ENCODE measurements around the gene BPGM. TPM values are rescaled to one million over a fixed set of nuclear protein-coding genes. Genes with fewer than 3 reads are reported as not detected.
A peak's percentile ranks its signal among the peaks of the same experiment; 100 is the strongest.

The BPGM gene
- polyA plus RNA-seq, 1 of the 3 experiments (the other 2 are of a cell fraction) = 12.4 TPM

DNA sequence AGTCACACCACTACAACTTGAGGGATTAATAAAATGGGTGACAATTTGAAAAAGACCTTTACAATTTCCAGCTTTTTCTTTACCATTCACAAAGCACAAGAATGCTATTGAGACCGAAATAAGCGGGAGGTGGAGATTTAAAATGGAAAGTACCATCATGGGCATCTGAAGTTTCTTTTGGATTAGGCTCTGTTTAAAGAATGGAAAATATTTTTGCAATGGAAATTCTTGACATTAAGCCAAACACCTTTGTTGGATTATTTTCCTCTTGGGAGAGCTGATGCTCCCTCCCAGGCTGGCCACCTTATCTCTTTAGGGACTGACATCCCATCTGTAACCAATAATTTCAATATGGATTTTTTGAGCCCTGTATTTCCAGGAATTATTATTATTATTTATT lies 62.5 kb downstream of the BPGM start:
- no peak overlapping the region for H3K4me2 ChIP-seq
- no peak for DNase-seq
- H3K4me3 ChIP-seq (ENCODE audit: low read depth in 2 of 2, low read length in 1 of 2) = no peak overlapping the region
- H3F3A ChIP-seq (replicated peaks; ENCODE audit: insufficient read depth) = peaks cover 13% of the 10 kb centered on the region
- H3K27ac ChIP-seq (ENCODE audit: low read depth in 2 of 2, low read length in 1 of 2) = peak overlapping the region in 1 of 2 experiments; percentile 68; a peak in 1 of 4 replicates
- H3K9me2 ChIP-seq = no peaks in the 10 kb centered on the region
- H3K79me2 ChIP-seq (ENCODE audit: insufficient read depth) = no peaks in the 10 kb centered on the region
- WGBS (ENCODE audit: low lambda C conversion rate) = 84% methylated on average over 2 of the region's 2 CpGs
- no peaks in the 10 kb centered on the region for H3K36me3 ChIP-seq (replicated peaks in 1 of 2; ENCODE audit: control insufficient read depth in 1 of 2, insufficient read depth in 2 of 2, low read length in 1 of 2)
- H3K9ac ChIP-seq = no peak overlapping the region
- H2AFZ ChIP-seq (ENCODE audit: low read depth) = peak overlapping the region; percentile 38; the same call in 1 of the 2 replicates
- ChIA-PET CTCF (interaction anchor here (1.3 to 1.4 kb wide), 4 partner anchors 11 to 76 kb away, joined by 3 read pairs; no protein-coding TSS in a partner anchor), POLR2A (no interaction called here)
- no peaks in the 10 kb centered on the region for H3K9me3 ChIP-seq
- H3K27me3 ChIP-seq (ENCODE audit: insufficient read depth) = no peaks in the 10 kb centered on the region
- H4K20me1 ChIP-seq (ENCODE audit: insufficient read depth) = no peaks in the 10 kb centered on the region
- H3K4me1 ChIP-seq (ENCODE audit: control insufficient read depth in 1 of 2, insufficient read depth in 2 of 2, low read depth in 1 of 2, low read length in 1 of 2) = peaks cover 4 to 7% of the 10 kb centered on the region in 2 experiments; a peak in 1 of 4 replicates
- TF ChIP-seq GATA2 (CRISPR knock-in tag; IDR thresholded peaks at IDR 0.05) (no peak), TCF12 (IDR thresholded peaks at IDR 0.05) (peak; percentile 82), NFIC (IDR thresholded peaks at IDR 0.05; ENCODE audit: borderline replicate concordance) (peak; percentile 72; the same call in 1 of the 2 replicates), RAD21 (IDR thresholded peaks at IDR 0.05; ENCODE audit: low read length) (no peak), FOSL2 (IDR thresholded peaks at IDR 0.05; ENCODE audit: borderline replicate concordance, low read depth) (no peak), TAF1 (IDR thresholded peaks at IDR 0.05; ENCODE audit: borderline replicate concordance, low read depth, low read length) (no peak), TEAD4 (IDR thresholded peaks at IDR 0.05; ENCODE audit: borderline replicate concordance, insufficient read depth) (no peak), GABPA (IDR thresholded peaks at IDR 0.05; ENCODE audit: low read depth) (no peak), RFX5 (IDR thresholded peaks at IDR 0.05; ENCODE audit: low read length) (no peak), MEF2A (IDR thresholded peaks at IDR 0.05; ENCODE audit: borderline replicate concordance, low read depth) (no peak), EZH2phosphoT487 (IDR thresholded peaks at IDR 0.05; ENCODE audit: borderline replicate concordance, low read depth) (no peak), CHD2 (IDR thresholded peaks at IDR 0.05; ENCODE audit: low read length, partially characterized antibody) (no peak), FOXJ3 (CRISPR knock-in tag; IDR thresholded peaks at IDR 0.05) (no peak), JUND (IDR thresholded peaks at IDR 0.05) (no peak), POLR2AphosphoS5 (IDR thresholded peaks at IDR 0.05; ENCODE audit: low read depth, low read length) (peak; percentile 33; the same call in 1 of the 2 replicates), MXI1 (IDR thresholded peaks at IDR 0.05; ENCODE audit: low read depth, low read length) (no peak), SMC3 (IDR thresholded peaks at IDR 0.05; ENCODE audit: low read depth, low read length) (no peak), FOXM1 (IDR thresholded peaks at IDR 0.05; ENCODE audit: low read depth) (no peak), ELF1 (IDR thresholded peaks at IDR 0.05) (no peak), NRF1 (IDR thresholded peaks at IDR 0.05; ENCODE audit: low read depth, low read length) (no peak), YY1 (IDR thresholded peaks at IDR 0.05; ENCODE audit: low read depth) (no peak)
- TF ChIP-seq, protein P1, sequence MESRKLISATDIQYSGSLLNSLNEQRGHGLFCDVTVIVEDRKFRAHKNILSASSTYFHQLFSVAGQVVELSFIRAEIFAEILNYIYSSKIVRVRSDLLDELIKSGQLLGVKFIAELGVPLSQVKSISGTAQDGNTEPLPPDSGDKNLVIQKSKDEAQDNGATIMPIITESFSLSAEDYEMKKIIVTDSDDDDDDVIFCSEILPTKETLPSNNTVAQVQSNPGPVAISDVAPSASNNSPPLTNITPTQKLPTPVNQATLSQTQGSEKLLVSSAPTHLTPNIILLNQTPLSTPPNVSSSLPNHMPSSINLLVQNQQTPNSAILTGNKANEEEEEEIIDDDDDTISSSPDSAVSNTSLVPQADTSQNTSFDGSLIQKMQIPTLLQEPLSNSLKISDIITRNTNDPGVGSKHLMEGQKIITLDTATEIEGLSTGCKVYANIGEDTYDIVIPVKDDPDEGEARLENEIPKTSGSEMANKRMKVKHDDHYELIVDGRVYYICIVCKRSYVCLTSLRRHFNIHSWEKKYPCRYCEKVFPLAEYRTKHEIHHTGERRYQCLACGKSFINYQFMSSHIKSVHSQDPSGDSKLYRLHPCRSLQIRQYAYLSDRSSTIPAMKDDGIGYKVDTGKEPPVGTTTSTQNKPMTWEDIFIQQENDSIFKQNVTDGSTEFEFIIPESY (IDR thresholded peaks at IDR 0.05; ENCODE audit: borderline replicate concordance, low read depth) = no peak
- TF ChIP-seq, protein P2, sequence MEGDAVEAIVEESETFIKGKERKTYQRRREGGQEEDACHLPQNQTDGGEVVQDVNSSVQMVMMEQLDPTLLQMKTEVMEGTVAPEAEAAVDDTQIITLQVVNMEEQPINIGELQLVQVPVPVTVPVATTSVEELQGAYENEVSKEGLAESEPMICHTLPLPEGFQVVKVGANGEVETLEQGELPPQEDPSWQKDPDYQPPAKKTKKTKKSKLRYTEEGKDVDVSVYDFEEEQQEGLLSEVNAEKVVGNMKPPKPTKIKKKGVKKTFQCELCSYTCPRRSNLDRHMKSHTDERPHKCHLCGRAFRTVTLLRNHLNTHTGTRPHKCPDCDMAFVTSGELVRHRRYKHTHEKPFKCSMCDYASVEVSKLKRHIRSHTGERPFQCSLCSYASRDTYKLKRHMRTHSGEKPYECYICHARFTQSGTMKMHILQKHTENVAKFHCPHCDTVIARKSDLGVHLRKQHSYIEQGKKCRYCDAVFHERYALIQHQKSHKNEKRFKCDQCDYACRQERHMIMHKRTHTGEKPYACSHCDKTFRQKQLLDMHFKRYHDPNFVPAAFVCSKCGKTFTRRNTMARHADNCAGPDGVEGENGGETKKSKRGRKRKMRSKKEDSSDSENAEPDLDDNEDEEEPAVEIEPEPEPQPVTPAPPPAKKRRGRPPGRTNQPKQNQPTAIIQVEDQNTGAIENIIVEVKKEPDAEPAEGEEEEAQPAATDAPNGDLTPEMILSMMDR (IDR thresholded peaks at IDR 0.05) = no peak
- TF ChIP-seq, protein P3, sequence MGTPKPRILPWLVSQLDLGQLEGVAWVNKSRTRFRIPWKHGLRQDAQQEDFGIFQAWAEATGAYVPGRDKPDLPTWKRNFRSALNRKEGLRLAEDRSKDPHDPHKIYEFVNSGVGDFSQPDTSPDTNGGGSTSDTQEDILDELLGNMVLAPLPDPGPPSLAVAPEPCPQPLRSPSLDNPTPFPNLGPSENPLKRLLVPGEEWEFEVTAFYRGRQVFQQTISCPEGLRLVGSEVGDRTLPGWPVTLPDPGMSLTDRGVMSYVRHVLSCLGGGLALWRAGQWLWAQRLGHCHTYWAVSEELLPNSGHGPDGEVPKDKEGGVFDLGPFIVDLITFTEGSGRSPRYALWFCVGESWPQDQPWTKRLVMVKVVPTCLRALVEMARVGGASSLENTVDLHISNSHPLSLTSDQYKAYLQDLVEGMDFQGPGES (IDR thresholded peaks at IDR 0.05; ENCODE audit: low read depth, low read length) = no peak
- TF ChIP-seq, protein P4, sequence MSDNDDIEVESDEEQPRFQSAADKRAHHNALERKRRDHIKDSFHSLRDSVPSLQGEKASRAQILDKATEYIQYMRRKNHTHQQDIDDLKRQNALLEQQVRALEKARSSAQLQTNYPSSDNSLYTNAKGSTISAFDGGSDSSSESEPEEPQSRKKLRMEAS (IDR thresholded peaks at IDR 0.05; ENCODE audit: low read depth) = no peak
- TF ChIP-seq, protein P5, sequence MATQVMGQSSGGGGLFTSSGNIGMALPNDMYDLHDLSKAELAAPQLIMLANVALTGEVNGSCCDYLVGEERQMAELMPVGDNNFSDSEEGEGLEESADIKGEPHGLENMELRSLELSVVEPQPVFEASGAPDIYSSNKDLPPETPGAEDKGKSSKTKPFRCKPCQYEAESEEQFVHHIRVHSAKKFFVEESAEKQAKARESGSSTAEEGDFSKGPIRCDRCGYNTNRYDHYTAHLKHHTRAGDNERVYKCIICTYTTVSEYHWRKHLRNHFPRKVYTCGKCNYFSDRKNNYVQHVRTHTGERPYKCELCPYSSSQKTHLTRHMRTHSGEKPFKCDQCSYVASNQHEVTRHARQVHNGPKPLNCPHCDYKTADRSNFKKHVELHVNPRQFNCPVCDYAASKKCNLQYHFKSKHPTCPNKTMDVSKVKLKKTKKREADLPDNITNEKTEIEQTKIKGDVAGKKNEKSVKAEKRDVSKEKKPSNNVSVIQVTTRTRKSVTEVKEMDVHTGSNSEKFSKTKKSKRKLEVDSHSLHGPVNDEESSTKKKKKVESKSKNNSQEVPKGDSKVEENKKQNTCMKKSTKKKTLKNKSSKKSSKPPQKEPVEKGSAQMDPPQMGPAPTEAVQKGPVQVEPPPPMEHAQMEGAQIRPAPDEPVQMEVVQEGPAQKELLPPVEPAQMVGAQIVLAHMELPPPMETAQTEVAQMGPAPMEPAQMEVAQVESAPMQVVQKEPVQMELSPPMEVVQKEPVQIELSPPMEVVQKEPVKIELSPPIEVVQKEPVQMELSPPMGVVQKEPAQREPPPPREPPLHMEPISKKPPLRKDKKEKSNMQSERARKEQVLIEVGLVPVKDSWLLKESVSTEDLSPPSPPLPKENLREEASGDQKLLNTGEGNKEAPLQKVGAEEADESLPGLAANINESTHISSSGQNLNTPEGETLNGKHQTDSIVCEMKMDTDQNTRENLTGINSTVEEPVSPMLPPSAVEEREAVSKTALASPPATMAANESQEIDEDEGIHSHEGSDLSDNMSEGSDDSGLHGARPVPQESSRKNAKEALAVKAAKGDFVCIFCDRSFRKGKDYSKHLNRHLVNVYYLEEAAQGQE (IDR thresholded peaks at IDR 0.05; ENCODE audit: low read depth, low read length) = no peak
- TF ChIP-seq, protein P6, sequence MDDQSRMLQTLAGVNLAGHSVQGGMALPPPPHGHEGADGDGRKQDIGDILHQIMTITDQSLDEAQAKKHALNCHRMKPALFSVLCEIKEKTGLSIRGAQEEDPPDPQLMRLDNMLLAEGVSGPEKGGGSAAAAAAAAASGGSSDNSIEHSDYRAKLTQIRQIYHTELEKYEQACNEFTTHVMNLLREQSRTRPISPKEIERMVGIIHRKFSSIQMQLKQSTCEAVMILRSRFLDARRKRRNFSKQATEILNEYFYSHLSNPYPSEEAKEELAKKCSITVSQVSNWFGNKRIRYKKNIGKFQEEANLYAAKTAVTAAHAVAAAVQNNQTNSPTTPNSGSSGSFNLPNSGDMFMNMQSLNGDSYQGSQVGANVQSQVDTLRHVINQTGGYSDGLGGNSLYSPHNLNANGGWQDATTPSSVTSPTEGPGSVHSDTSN (IDR thresholded peaks at IDR 0.05) = no peak

Data from SK-N-SH (cell line).